ENCODE data around the gene PCBP3. TPM values are rescaled to one million over a fixed set of nuclear protein-coding genes. Genes with fewer than 3 reads are reported as not detected.

PCBP3 gene
- total RNA-seq, 1 donor from 2014 or later = not detected

DNA sequence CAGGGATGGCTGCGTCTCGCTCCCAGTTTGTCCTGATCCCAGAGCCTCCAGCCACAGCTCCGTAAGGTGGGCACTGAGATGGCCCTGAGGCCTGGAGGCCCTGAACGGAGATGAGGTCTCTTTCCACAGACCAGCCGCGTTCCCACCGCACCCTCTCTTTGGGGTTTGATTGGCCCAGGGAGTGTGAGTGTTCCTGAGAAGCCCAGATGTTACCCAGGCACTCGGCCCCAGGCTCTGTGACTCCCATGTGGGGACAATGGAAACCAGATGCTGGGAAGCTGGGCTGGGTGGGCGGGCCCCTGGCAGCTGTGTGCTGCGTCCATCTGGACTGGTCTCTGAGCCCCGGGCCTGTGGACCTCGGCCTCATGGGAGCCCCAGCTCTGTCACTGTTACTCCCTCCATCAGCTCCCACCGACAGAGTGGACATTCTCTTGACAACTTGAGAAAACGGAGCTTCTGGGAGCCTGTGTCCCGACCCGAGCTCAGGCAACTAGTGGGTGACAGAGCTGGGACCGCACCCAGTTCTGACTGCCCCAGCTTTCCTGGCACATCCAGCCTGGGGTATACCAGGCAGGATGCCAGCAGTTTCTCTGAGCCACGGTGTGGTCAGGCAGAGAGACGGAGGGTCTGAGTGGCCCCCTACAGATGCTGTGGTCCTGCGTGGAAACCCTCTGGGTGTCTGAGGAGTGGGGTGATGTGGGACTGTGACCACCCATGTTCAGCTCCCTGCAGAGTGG lies 328.3 kb downstream of the PCBP3 start:
- ATAC-seq (ENCODE audit: low read depth) = no peak
- POLR2A ChIA-PET = no interaction called here
- Mint-ChIP-seq H3K36me3 (ENCODE audit: low read depth) (no peaks in the 10 kb centered on the region), H3K9me3 (no peaks in the 10 kb centered on the region), H3K4me3 (no peak overlapping the region), H3K27me3 (peaks cover 30% of the 10 kb centered on the region), H3K4me1 (peaks cover 6% of the 10 kb centered on the region), H3K27ac (no peak overlapping the region)
- intact Hi-C loops (cut with micrococcal nuclease) = loop anchor here (5.0 kb wide), 3 partner anchors 176 to 356 kb away; partner anchors contain the start of gene LSS
- TF ChIP-seq, protein P1, sequence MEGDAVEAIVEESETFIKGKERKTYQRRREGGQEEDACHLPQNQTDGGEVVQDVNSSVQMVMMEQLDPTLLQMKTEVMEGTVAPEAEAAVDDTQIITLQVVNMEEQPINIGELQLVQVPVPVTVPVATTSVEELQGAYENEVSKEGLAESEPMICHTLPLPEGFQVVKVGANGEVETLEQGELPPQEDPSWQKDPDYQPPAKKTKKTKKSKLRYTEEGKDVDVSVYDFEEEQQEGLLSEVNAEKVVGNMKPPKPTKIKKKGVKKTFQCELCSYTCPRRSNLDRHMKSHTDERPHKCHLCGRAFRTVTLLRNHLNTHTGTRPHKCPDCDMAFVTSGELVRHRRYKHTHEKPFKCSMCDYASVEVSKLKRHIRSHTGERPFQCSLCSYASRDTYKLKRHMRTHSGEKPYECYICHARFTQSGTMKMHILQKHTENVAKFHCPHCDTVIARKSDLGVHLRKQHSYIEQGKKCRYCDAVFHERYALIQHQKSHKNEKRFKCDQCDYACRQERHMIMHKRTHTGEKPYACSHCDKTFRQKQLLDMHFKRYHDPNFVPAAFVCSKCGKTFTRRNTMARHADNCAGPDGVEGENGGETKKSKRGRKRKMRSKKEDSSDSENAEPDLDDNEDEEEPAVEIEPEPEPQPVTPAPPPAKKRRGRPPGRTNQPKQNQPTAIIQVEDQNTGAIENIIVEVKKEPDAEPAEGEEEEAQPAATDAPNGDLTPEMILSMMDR (IDR thresholded peaks at IDR 0.05) = no peak
- DNase-seq = no peak
- CTCF ChIA-PET = no interaction called here

DNA sequence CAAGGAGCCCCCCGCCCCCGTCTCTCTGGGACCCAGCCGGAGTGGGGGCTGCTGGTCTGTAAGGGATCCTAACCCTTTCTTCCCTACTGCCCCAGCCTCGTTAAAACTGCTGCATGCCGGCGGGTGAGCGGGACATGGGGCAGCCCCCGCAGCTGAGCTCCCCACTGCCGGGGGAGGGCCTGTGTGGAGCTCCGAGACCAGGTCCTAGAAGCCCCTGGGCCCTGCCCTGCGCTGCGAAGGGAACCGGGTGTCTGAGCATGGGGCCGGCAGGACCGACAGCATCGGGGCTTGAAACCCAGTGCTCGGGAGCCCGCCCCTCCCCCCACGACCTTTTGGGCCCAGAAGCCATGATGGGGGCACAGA lies 328.8 kb downstream of the PCBP3 start:
- ChIA-PET POLR2A (no interaction called here), CTCF (no interaction called here)
- ATAC-seq (ENCODE audit: low read depth) (no peak), DNase-seq (no peak)
- TF ChIP-seq, protein P1 (IDR thresholded peaks at IDR 0.05) = no peak
- intact Hi-C loops (cut with micrococcal nuclease) = loop anchor here (5.0 kb wide), 3 partner anchors 175 to 355 kb away; partner anchors contain the start of gene LSS
- Mint-ChIP-seq H3K36me3 (ENCODE audit: low read depth) (no peaks in the 10 kb centered on the region), H3K4me3 (no peak overlapping the region), H3K9me3 (no peaks in the 10 kb centered on the region), H3K27ac (no peak overlapping the region), H3K4me1 (peaks cover 6% of the 10 kb centered on the region), H3K27me3 (peaks cover 26% of the 10 kb centered on the region)

DNA sequence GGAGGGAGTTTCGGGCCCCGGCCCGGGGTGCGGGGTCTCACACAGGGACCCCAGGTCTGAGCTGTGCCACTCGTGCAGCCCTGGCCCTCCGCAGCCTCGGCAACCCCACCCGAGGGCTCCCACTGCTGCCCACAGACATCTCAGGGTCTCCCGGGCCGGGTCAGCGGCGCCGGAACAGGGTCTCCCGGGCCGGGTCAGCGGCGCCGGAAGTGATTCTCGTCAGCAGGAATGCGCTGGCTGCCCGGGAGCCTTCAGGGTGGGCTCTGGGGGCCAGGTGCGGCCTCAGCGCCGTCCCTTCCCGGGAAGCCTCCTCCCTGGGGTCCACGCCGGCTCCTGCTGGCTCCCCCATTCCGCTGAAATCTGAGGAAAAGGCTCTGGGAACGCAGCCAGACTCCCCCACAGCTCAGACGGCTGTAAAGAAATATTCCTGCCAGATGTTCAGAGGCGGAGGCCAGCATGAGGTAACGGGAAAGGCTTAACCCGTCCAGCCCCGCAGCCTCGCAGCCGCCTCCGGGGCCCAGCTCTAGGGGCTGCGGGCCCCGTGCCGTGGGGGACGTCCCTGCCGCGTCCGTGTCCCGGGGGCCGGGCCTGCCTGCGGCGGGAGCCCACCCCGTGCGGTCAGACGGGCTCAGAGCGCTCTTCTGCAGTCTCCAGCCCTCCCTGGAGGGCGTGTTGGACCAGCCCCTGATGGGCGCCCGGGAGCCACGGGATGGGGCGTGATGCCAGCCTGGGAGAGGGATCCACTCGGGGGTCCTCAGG lies 329.4 kb downstream of the PCBP3 start:
- Mint-ChIP-seq H3K36me3 (ENCODE audit: low read depth) (no peaks in the 10 kb centered on the region), H3K27ac (no peak overlapping the region), H3K4me1 (peaks cover 6% of the 10 kb centered on the region), H3K9me3 (no peaks in the 10 kb centered on the region), H3K4me3 (no peak overlapping the region), H3K27me3 (peaks cover 25% of the 10 kb centered on the region)
- DNase-seq (no peak), ATAC-seq (ENCODE audit: low read depth) (peak; percentile 2)
- TF ChIP-seq, protein P1 (IDR thresholded peaks at IDR 0.05) = no peak
- ChIA-PET POLR2A (no interaction called here), CTCF (interaction anchor here (1.0 to 1.1 kb wide), 2 partner anchors 18 to 171 kb away, joined by 3 to 4 read pairs; no protein-coding TSS in a partner anchor)
- intact Hi-C loops (cut with micrococcal nuclease) = loop anchor here (5.0 kb wide), 3 partner anchors 174 to 354 kb away; partner anchors contain the start of gene LSS

DNA sequence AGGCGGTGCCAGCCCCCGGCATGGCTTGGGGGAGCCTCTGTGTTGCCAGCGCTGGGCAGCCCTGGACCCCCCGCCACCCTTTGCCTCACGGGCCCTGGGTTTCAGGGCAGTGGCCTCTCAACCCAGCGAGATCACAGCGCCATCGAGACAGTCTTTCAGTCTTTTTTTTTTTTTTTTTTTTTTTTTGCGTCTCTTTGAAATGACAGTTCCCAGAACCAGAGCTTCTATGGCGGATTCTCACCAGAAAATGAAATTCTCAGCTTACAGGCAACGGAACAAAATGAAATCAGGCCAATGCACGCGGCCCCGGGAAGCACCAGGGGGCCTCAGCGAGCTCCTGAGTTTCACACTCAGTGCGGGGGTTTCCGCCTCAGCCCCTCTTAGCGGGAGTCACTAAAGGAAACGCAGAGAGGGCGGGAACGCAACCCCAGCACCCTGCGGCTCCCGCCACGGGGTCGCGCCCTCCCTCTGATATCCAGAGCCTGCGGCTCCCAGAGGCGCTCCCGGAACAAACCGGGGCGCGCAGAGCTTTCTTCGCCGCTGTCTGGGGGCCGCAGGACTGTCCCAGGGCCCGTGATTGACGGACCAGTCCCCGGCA lies 330.0 kb downstream of the PCBP3 start:
- DNase-seq (peak; percentile 54), ATAC-seq (ENCODE audit: low read depth) (peak; percentile 87)
- Mint-ChIP-seq H3K27ac (no peak overlapping the region), H3K9me3 (no peaks in the 10 kb centered on the region), H3K27me3 (peaks cover 25% of the 10 kb centered on the region), H3K36me3 (ENCODE audit: low read depth) (no peaks in the 10 kb centered on the region), H3K4me3 (peak overlapping the region; percentile 82), H3K4me1 (peaks cover 6% of the 10 kb centered on the region)
- intact Hi-C loops (cut with micrococcal nuclease) = loop anchor here (5.0 kb wide), 3 partner anchors 174 to 354 kb away; partner anchors contain the start of gene LSS
- TF ChIP-seq, protein P1 (IDR thresholded peaks at IDR 0.05) = no peak
- ChIA-PET POLR2A (no interaction called here), CTCF (interaction anchor here (1.0 to 1.1 kb wide), 2 partner anchors 19 to 170 kb away, joined by 3 to 4 read pairs; no protein-coding TSS in a partner anchor)
